Subcutaneous adipose tissue (tissue), 4 donors: Measurements from ENCODE around the gene GTPBP3. TPM values are rescaled to one million over a fixed set of nuclear protein-coding genes. Genes with fewer than 3 reads are reported as not detected.

Experiments
- total RNA-seq, 4 donors: library from RNA; depleted of rRNA; stranded (reverse); fragments of >200 nt; gene quantifications; one replicate each; pipeline ENCODE4 v1.1.0, GENCODE V29; 2016
- TF ChIP-seq, protein P1 (sequence below): fragments of 450-650 bp; IDR thresholded peaks from one replicate; pipeline ENCODE4 v1.5.1; 2016; ENCODE audit warnings: low read depth, mild to moderate bottlenecking, control low read depth, antibody characterized with exemption, moderate library complexity

Gene GTPBP3
- total RNA-seq, 4 donors from 2014 or later = 8.6 to 32.2 (median 14.6) TPM

DNA sequence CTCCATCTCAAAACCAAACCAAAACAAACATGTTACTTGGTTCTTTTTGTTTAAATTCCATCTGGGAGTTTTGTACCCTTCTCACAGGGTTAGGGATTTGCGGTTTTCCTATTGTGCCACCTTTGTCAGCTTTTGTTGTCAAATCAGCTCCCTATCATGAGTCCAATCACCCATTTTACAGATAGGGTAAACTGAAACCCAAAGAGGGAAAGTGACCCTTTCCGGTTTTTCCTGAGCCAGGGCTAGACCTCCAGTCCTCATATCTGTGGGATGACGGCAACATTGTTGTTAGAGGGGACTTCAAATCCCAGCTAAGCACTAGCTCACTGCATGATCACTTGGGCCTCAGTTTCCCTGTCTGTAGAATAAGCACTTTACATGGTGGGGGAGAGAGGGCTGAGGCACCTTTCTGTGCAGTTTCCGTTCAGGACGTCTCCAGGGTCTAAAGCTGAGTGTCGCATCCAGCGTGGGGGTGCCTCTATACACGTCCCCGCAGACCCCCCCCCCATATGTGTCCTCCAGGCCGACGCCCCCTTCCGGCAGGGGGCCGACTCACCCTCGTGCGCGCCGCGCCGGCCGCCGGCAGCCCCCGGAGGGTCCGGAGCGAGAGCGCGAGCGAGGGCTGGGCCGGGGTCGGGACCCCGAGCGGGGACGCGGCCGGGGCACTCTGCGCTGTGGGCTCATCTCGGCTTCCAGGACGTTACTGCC, 52.8 kb downstream of the GTPBP3 start:
- TF ChIP-seq, protein P1, sequence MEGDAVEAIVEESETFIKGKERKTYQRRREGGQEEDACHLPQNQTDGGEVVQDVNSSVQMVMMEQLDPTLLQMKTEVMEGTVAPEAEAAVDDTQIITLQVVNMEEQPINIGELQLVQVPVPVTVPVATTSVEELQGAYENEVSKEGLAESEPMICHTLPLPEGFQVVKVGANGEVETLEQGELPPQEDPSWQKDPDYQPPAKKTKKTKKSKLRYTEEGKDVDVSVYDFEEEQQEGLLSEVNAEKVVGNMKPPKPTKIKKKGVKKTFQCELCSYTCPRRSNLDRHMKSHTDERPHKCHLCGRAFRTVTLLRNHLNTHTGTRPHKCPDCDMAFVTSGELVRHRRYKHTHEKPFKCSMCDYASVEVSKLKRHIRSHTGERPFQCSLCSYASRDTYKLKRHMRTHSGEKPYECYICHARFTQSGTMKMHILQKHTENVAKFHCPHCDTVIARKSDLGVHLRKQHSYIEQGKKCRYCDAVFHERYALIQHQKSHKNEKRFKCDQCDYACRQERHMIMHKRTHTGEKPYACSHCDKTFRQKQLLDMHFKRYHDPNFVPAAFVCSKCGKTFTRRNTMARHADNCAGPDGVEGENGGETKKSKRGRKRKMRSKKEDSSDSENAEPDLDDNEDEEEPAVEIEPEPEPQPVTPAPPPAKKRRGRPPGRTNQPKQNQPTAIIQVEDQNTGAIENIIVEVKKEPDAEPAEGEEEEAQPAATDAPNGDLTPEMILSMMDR = no peak

DNA sequence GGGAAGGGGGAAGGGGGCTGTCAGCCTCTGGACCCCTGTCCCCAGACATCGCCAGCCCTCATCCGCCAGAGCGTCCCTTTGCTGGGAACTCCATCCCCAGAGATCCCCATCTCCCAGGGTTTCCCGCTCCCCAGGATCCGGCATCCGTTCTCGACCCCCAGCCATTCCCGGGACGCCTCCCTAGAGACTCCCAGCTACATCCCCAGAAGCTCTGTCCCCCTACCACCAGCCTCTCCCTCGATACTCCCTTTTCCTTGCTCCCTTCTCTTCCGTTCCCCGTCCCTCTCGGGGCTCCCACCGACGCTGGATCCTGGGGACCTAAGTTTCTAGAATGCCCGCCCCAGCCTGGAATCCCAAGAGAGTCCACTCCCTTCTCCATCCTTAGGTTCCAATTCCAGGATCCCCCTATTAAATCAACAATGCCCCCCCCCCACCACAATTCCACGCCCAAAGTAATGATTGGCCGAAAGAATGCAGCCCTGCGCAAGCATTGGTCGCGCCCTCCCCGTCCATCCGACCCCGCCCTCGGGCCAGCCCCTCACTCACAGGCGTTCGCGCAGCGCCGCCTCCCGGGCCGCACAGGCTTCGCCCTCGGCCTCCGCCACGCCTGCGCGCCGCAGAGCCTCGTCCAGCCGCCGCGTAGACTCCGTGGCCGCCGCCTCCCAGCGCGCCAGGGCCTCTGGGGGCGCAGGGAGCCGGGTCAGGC, 53.5 kb downstream of the GTPBP3 start:
- TF ChIP-seq, protein P1 = no peak

DNA sequence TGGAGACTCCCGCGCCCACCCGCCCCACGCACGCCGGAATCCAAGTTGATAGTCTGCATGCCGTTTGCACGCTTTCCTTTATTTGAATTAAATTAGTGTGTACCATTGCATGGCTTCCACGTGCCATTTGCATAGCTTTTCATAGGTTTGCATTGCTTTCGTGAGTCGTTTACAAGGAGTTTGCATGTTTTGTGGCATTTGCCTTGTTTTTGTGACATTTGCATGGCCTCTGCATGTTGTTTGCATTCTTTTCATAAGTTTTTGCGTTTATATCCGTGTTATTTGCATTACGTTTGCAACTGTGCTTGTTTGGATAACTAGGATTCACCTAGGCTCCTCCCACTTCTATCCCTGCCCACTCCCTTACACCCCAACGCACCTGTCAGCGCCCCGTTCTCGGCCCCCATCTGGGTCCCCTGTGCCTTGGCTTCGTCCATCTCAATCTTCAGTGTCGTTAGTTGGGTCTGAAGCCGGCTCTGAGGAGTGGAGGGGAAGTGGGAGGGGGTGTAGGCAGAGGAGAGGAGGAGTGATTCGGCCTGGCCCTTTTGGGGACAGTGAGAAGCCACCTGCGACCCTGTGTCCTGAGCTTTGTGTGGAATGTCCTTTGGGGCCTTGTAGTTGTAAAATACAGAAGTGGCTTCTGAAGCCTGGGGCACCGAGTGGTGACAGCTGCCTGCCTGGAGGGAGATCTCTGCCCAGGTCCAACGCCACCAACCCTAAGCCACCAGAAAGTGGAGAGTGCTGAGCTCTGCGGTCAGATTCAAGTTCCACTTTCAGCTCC, 54.2 kb downstream of the GTPBP3 start:
- TF ChIP-seq, protein P1 = no peak

Other genes starting within 250 kb of the GTPBP3 start
- 10 to 100 TPM; 20.5 to 31.3 (median 29.2) TPM for gene USE1, start 122.2 kb upstream of the GTPBP3 start, total RNA-seq
- 10 to 100 TPM in 2 of 4 donors, 1 to 10 TPM in 2; 8.8 to 16.2 (median 12.0) TPM for gene OCEL1, start 111.3 kb upstream of the GTPBP3 start, total RNA-seq
- gene NR2F6, start 91.6 kb upstream of the GTPBP3 start, total RNA-seq = 10 to 100 TPM in 2 of 4 donors, 1 to 10 TPM in 2; 7.1 to 47.7 (median 10.7) TPM
- gene USHBP1, start 72.8 kb upstream of the GTPBP3 start, total RNA-seq = 10 to 100 TPM in 1 of 4 donors, 1 to 10 TPM in 3; 3.4 to 39.9 (median 4.8) TPM
- 10 to 100 TPM; 49.6 to 60.6 (median 54.7) TPM for gene BABAM1, start 70.1 kb upstream of the GTPBP3 start, total RNA-seq
- under 1 TPM in 2 of 4 donors, not detected in 2; 0.22 to 0.51 TPM for gene ANKLE1, start 55.7 kb upstream of the GTPBP3 start, total RNA-seq
- gene ABHD8, start 34.1 kb upstream of the GTPBP3 start, total RNA-seq = 10 to 100 TPM in 2 of 4 donors, 1 to 10 TPM in 2; 6.2 to 17.5 (median 12.1) TPM
- 100 to 1,000 TPM; 117 to 211 (median 135) TPM for gene MRPL34, start 31.7 kb upstream of the GTPBP3 start, total RNA-seq
- 10 to 100 TPM in 2 of 4 donors, 1 to 10 TPM in 2; 4.6 to 23.5 (median 9.5) TPM for gene DDA1, start 28.0 kb upstream of the GTPBP3 start, total RNA-seq
- gene ANO8, start 2.7 kb upstream of the GTPBP3 start, total RNA-seq = 10 to 100 TPM in 1 of 4 donors, 1 to 10 TPM in 3; 5.4 to 30.3 (median 7.5) TPM
- 100 to 1,000 TPM in 1 of 4 donors, 10 to 100 TPM in 3; 22.6 to 220 (median 82.6) TPM for gene PLVAP, start 39.8 kb downstream of the GTPBP3 start, total RNA-seq
- gene CCDC194, start 56.6 kb downstream of the GTPBP3 start, total RNA-seq = not detected
- 100 to 1,000 TPM in 2 of 4 donors, 10 to 100 TPM in 2; 61.5 to 153 (median 92.1) TPM for gene BST2, start 68.1 kb downstream of the GTPBP3 start, total RNA-seq
- gene MVB12A, start 82.5 kb downstream of the GTPBP3 start, total RNA-seq = 10 to 100 TPM; 45.6 to 61.7 (median 54.3) TPM
- gene TMEM221, start 111.1 kb downstream of the GTPBP3 start, total RNA-seq = under 1 TPM in 3 of 4 donors, not detected in 1; 0.34 to 0.66 (median 0.49) TPM
- 1 to 10 TPM in 2 of 4 donors, not detected in 2; 1.3 to 2.1 TPM for gene NXNL1, start 123.4 kb downstream of the GTPBP3 start, total RNA-seq
- gene SLC27A1, start 133.0 kb downstream of the GTPBP3 start, total RNA-seq = 10 to 100 TPM; 15.0 to 66.5 (median 36.6) TPM
- gene PGLS, start 174.1 kb downstream of the GTPBP3 start, total RNA-seq = 100 to 1,000 TPM in 1 of 4 donors, 10 to 100 TPM in 3; 43.7 to 107 (median 65.2) TPM
- 100 to 1,000 TPM in 1 of 4 donors, 10 to 100 TPM in 3; 58.2 to 118 (median 94.5) TPM for gene COLGALT1, start 218.1 kb downstream of the GTPBP3 start, total RNA-seq